GM12873 (cell line): ENCODE data around the gene TAL1.

Experiments used
- CTCF ChIP-seq: IDR thresholded peaks from 2 replicates; pipeline ENCODE4 v1.5.1; 2012; ENCODE audit warnings: low read depth, mild to moderate bottlenecking, moderate library complexity, low read length, control low read depth; ENCODE audit not compliant: insufficient read depth; ENCODE audit errors: missing control alignments

TAL1 gene

DNA sequence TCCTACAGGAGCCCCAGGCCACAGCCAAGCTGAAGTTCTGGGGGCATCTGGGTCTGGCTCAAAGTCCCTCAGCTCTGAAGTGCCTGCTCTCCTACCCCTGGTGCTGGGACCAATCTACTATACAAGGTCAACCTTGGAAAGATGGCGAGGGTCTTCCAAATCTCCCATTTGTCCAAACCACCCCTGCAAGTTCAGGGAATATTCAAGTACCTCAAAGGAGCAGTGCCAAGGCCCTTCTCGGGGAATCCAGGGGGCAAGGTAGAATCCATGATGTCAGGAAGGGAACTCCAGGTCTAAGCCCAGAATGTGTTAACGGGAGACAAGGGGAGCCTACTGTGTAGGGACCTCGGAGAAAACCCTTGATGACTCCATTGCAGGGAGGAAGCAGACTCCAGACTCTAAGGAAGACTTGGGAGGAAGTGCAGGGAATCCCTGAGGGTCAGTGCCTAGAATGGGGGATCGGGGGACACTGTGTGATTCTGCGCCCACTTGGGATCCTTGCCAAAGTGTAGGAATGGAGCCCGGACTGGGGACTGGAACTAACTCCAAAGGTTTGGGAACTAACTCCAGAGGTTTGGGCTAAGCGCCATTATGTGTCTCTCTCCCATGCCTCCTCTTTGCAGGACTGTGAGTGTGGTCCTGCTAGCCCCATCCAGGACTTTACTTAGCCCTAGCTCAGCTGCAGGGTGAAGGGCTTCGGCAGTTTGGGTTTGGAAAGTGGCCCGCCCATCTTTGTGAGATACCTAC, 8.7 kb downstream of the TAL1 start:
- no peak for TF ChIP-seq CTCF

DNA sequence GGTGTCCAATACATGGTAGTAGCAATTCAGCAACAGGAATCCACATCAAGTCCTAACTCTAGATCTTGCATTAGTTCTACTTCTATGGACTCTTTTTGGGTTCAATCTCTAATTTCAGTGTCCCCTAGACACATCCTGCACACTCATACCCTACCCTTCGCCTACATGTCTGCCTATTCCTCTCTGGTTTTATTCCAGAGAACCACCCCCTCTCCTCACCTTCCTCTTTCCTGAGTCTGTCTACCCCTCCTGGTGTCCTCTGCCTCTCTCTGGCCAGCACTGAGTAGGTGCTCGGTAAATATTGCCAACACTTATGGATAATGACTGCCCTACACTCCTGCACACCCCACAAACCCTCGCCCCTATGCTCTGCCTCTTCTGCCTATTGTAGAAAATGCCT, 9.5 kb downstream of the TAL1 start:
- TF ChIP-seq CTCF: no peak

DNA sequence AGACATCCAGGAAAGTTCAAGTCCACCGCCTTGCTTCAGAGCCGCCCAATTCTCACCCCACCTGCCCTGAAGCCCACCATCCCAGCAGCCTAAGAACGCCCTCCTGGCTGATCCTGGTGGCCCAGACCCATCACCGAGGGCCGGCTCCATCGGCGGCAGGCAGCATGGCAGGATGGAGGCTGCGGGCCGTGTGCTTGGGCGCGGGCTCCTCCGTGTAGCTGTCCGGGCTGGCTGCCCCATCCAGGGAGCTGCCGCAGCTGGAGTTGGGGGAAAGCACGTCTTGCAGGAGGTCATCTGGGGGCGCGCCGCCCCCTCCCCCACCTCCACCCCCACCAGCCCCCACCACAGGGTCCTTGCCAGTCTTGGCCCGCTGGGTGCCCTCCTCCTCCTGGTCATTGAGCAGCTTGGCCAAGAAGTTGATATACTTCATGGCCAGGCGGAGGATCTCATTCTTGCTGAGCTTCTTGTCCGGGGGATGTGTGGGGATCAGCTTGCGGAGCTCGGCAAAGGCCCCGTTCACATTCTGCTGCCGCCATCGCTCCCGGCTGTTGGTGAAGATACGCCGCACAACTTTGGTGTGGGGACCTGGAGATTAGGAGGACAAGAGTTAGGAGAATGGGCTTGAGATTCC, 12.3 kb downstream of the TAL1 start:
- TF ChIP-seq CTCF: no peak

GRCh38 chr1:47219001-47219400, 13.0 kb downstream of the TAL1 start:
- no peak for TF ChIP-seq CTCF

DNA sequence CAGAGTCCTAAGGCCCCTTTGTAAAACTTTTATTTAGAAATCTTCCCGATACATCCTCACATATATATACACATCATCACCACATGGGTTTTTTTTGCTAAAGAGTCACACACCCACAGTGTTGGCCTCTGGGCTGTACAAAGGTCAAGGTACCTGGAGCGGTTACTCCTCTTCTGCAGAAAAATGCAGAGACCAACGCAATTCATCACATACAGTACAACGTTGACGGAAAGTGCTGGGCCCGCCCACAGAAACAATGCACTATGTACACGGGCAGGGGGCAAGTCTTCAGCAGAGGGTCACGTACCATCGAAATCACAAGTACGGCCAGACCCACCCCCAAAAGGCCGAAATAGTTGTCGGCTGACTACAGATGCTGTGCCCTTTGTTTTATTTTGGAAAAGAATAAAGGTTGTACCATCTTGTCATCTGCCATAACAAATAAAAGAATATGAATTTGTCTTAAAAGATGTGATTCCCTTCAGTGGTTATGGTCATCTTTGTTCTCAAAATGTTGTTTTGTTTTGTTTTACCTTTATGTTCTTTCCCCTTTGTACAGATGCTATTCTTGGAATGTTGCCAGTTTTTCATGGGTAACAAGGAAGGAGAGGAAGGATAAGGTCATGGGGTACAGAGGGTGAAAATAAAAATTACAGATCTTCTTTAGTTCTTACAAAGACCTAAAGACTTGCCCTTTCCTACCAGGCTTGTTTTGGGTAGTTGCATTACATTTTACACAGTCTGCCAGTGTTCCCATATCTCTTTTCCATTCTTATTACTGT, 15.6 kb downstream of the TAL1 start:
- no peak for TF ChIP-seq CTCF

DNA sequence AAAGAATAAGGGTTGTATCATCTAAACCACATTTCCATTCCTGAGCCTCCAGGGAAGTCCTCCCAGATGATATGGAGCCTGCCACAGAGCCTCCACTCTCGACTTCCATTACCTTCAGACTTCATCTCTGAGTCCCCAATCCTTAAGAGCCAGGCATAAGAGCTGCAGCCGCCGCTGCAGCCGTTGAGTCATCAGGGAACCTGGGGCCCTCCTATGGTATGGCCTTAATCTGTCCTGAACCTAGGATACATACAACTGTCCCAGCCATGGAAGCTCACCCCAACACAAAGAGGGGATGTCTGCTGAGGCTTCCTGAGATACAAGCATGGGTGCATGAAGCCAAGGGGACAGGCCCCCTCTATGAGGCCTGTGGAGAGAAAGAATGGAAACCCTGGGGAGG, 16.3 kb downstream of the TAL1 start:
- no peak for TF ChIP-seq CTCF

GRCh38 chr1:47214549-47214948, 17.5 kb downstream of the TAL1 start:
- TF ChIP-seq CTCF: no peak
